GM06990 (cell line): ENCODE measurements around the gene CHD8.

ENCODE experiments used
- DNase-seq: peaks from one replicate; pipeline ENCODE4 v3.0.0-alpha.2; 2011; ENCODE audit not compliant: insufficient read length; ENCODE audit errors: extremely low read depth
- H3K27me3 ChIP-seq: replicated peaks from 2 replicates; pipeline ENCODE4 v1.6.0; 2011; ENCODE audit warnings: low read length; ENCODE audit not compliant: control insufficient read depth, insufficient read depth
- H3K36me3 ChIP-seq: 2 replicates; pipeline ENCODE4 v1.5.1; 2011; ENCODE audit warnings: low read length; ENCODE audit not compliant: control insufficient read depth, insufficient read depth
- H3K4me3 ChIP-seq: replicated peaks from 2 replicates; pipeline ENCODE4 v1.5.1; 2011; ENCODE audit warnings: low read depth, mild to moderate bottlenecking, control low read depth, low read length
- CTCF ChIP-seq: IDR thresholded peaks from 2 replicates; pipeline ENCODE4 v1.5.1; 2011; ENCODE audit warnings: low read length, control low read depth, mild to moderate bottlenecking, inconsistent platforms; ENCODE audit not compliant: insufficient read depth, poor library complexity, severe bottlenecking

CHD8 gene

GRCh38 chr14:21498540-21499526 lies 42.9 kb upstream of the CHD8 start:
- H3K36me3 ChIP-seq: peaks cover 21% of the 10 kb centered on the region
- DNase-seq: no peak

GRCh38 chr14:21496453-21496852 lies 40.5 kb upstream of the CHD8 start:
- Histone ChIP-seq H3K27me3 (no peaks in the 10 kb centered on the region), H3K4me3 (no peak overlapping the region), H3K36me3 (peaks cover 19% of the 10 kb centered on the region)
- no peak for DNase-seq
- no peak for TF ChIP-seq CTCF

More at GRCh38 chr14:21498540-21499526, 42.9 kb upstream of the CHD8 start:
- peak; percentile 52 for TF ChIP-seq CTCF
- Histone ChIP-seq H3K4me3 (no peak overlapping the region), H3K27me3 (no peaks in the 10 kb centered on the region)

- no peak for TF ChIP-seq CTCF
- no peak for DNase-seq
- no peak overlapping the region for H3K4me3 ChIP-seq
- no peaks in the 10 kb centered on the region for H3K27me3 ChIP-seq
- H3K36me3 ChIP-seq: peaks cover 15% of the 10 kb centered on the region
Measured at GRCh38 chr14:21494902-21495762, 39.2 kb upstream of the CHD8 start.

- Histone ChIP-seq H3K4me3 (no peak overlapping the region), H3K27me3 (no peaks in the 10 kb centered on the region), H3K36me3 (peaks cover 7% of the 10 kb centered on the region)
- no peak for TF ChIP-seq CTCF
- DNase-seq: no peak
Measured at GRCh38 chr14:21486640-21487087, 30.7 kb upstream of the CHD8 start.

GRCh38 chr14:21476925-21477681 lies 21.2 kb upstream of the CHD8 start, which contains the start of the genes RAB2B and TOX4:
Gene RAB2B (minus strand): TSS chr14:21476959. CDS start chr14:21476872, 87 bp downstream.
Gene TOX4 (plus strand): TSS chr14:21477195. CDS start chr14:21477279, 84 bp downstream.
- Histone ChIP-seq H3K27me3 (no peaks in the 10 kb centered on the region), H3K4me3 (peak within 1 kb of the TSS; percentile 82), H3K36me3 (no peaks in the 10 kb centered on the region; the same call in 1 of the 2 replicates)
- DNase-seq: peak; percentile 91
- peak; percentile 98 for TF ChIP-seq CTCF
